CD4-positive, alpha-beta T cell treated with Interleukin-4 for 4 hours (primary cell): Measurements from ENCODE around the gene VGLL4.
"Not testable (repeated sequence)": the region's sequence is repeated elsewhere in the genome, so short reads cannot be mapped to it uniquely, and the experiment has no call there.

Experiments used
- DNase-seq: peaks from one replicate; pipeline ENCODE4 v3.0.0-alpha.2; 2020

Gene VGLL4

DNA sequence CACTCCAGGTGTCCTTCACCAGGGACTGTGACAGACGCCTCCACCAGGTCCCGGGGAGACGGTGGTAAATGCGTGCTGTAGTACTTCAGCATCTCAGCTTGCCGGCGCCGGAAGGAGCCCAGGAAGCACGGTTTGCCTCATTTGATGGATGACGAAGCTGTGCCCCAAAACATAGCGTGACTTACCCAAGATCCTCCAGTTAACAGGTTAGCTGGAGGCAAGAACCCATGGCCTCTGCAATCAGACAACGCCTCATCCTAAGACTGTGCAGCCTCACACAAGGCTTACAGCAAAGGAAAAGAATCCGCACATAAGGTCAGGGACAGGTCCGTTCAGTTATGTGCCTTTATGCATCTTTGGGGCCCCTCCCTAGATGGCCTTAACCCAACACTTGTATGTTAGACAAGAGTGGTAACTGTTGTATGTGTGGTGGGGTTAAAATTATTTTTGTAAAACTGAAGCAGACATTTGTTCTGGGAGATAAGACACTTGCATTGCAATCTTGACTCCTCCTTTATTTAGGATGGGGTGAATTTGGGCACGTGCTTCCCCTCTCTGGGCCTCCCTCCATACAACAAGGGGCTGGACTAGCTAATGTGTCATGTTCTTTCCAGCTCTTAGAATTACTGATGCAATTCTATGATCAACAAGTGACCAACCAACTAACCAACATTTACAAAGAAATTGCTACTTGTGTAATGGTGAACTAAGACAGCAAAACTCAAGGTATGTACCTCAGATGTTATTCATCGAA lies 39.4 kb downstream of the VGLL4 start:
- DNase-seq, result no peak

GRCh38 chr3:11603628-11604027 lies 40.1 kb downstream of the VGLL4 start:
- no peak for DNase-seq

- no peak for DNase-seq
These were observed 40.7 kb downstream of the VGLL4 start for GRCh38 chr3:11602886-11603527.

GRCh38 chr3:11602239-11602840 lies 41.4 kb downstream of the VGLL4 start:
- DNase-seq, result no peak

DNA sequence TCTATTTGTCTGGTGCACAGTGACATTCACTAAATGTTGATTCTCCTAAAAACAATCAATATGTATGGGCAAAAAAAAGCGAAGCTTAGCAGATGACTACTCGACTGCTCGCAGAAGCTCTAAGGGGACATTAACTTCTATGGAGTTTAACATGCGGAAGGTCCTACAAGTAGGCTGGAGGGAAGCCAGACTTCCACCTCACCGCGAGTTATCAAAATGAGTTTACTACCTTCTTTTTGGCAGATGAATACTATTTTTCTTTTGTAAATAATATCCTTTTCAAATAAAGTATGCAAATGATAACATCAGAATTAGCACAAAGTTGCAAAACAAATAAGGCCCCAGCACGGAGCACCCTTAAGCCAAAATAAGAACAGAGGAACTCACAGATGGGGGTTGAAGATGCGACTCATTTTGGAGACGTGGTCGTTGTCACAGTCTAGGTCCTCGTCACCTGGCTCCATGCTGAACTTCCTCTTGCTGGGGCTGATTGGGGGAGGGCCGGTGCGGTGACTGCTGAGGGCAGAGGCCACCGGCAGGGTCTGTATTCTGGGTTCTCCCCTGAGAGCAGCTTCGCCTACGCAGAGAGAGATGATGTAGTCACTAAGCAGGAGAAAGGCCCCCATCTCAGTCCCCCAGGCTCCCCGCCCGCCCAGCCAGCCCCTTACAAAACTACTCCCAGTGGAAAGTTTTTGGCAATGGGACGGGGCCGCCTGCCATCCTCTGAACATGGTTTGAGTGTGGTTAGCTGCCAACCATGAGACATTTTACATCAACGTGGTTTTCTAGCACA lies 42.1 kb downstream of the VGLL4 start:
- no peak for DNase-seq

- no peak for DNase-seq
These were observed 43.0 kb downstream of the VGLL4 start for GRCh38 chr3:11600501-11601282.

DNA sequence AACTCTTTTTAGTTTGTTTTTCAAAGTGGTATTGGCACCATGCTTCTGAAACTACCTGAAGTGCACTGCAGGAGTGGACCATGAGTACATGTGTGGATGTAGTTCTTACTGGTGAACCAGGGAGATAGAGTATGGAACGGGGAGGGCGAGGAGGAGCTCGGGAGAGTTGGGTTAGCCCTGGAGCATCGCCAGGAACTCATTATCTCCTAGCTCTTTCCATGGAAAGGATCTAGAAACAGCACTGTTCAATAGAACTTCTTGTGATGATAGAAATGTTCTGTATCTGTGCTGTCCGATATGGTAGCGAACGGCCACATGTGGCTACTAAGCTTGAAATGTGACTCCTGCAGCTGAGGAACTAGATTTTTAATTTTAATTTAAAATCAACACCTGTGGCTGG lies 47.3 kb downstream of the VGLL4 start:
- DNase-seq, result no peak

GRCh38 chr3:11595024-11595423 lies 48.7 kb downstream of the VGLL4 start:
- DNase-seq, result not testable (repeated sequence)

DNA sequence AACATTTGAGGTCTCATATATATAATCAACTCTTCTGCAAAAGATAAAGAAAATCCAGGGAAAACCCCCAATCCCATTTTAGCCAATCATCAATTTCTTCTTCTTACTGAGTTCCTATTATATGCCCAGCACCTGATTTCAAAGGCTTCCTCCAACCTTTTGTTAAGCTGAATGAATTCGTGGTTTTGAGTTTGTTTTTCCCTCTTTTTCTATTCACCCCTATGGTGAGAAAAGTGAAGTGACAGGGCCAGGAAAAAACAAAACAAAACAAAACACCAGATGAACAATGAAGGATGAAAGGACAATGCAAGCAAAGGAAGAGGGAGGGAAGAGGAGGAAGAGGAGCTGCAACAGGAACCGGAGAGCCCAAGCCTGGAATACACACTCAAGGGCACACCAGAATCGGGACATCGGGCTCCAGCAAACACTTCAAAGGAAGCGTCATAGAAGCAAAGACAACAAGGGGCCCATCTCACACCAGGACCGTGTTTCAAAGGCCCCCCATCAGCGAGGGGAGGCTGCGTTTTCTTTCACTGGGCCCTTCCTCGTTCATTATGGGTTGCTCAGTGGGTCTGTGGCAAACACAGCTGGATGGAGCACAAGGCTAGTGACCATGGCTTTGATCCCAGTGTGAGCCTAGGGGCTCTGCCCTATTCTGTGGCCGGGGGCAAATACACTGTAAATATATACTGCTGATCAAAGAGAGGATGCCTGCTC lies 50.2 kb downstream of the VGLL4 start:
- DNase-seq, result no peak

DNA sequence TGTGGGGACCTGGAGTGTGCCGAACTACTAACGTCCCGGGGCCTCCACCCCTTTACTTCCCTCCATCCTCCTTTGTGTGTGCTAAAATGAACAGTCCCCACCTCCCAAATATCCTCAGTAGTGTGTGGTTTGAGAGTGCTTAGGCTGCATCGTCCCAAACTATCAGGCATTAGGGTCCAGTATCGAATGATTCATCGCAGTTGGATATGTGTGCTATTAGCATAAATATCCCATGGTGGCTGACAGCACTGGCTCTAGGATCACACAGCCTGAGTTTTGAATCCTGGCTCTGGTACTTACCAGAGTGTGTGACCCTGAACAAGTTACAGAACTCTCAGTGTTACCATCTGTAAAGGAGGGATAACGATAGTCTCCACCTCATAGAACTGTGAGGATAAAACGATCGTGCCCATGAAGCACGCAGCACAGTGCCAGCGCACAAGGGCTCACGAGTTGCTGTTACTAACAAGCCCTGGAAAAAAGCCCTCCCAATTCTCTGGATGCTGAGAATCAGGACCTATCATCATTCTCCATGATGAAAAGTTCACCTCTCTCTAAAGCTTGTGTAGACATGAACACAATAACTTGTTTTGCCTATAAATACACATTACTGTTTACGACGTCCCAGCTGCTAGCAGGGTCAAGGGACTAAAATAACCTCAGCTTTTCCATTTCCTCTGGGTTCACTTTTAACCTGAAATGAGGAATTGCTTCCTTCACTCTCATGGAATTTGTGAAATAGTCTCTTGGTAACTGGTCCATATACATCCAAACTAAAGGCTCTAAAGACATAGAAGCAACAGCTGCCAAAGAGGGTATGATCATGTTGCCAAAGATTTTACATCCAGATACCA lies 51.0 kb downstream of the VGLL4 start:
- DNase-seq, result no peak

DNA sequence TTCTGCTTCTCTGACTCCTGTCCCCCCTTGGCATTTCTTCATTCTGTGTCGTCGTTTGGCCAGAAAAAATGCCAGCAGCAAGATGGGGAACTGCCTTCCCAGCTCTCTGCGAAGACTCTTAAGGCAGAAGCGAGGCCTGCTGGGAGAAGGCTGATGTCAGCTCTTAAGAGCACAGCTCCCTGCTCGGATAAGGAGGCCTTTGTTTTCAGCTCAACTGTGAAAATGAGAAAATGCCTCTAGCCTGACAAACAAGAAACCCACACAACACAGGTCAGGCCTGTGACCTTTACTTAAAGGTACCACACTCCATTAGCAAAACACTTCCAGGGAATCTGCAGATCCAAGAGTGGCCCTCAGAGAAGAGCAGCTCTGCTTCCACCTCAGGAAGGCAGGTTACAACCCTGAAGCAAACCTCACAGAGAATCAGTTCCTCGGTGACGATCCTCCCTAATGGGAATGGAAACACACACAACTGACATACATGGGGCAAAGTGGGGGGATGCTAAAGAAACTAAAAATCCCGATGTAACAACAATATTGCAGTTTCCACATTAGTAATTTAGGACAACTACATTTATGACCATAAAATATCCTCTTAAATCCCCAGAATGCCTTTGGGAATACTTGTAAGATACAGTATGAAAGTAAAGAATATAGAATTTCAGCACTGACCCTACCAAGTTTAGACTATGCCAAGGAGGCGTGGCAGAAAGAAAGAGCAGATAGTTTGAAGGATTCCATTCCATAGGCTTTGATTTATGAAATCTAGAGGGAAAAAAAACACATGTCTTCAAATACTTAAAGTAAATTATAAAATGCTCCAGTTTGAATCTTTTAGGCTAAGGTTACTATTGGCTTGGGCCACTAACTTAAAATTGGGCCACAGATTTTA lies 52.1 kb downstream of the VGLL4 start:
- no peak for DNase-seq

DNA sequence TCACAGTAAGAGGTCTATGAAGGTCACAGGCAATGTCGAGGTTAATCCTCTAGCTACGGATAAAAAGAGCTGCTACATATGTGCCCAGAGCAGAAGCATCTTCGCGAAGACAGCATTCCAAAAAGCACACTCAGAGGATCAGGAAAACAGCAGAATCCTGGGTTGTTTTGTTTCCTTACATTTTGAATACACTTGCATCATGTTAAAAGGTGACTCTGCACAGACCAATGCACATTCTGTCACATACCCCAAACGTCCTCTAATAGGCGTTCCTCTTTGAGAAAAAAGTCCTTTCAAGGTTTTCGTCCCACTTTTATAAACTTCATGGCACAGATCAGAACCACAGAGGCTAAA lies 52.7 kb downstream of the VGLL4 start:
- DNase-seq, result no peak

GRCh38 chr3:11589706-11590105 lies 54.0 kb downstream of the VGLL4 start:
- DNase-seq, result no peak

- DNase-seq, result no peak
These were observed 55.0 kb downstream of the VGLL4 start for GRCh38 chr3:11588755-11589154.

GRCh38 chr3:11588338-11588737 lies 55.4 kb downstream of the VGLL4 start:
- DNase-seq, result no peak

DNA sequence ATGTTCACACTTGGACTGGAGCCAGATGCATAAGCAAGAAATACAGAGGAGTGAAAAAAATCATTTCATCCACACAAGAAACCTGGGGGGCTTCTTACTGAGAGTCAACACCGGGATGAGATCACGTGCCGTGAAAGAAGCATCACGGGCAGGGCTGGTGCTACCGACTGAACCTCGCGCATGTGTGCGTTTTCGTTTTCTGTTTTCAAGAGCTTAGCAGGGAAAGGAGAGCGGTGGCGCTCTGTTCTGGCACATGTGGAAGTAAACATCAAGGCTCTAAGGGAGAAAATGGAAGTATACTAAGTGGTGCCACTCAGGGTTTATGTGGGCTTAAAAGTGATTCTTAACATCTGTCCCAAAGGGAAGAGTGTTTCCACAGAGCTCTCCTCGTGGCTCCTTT lies 55.9 kb downstream of the VGLL4 start:
- DNase-seq, result no peak

DNA sequence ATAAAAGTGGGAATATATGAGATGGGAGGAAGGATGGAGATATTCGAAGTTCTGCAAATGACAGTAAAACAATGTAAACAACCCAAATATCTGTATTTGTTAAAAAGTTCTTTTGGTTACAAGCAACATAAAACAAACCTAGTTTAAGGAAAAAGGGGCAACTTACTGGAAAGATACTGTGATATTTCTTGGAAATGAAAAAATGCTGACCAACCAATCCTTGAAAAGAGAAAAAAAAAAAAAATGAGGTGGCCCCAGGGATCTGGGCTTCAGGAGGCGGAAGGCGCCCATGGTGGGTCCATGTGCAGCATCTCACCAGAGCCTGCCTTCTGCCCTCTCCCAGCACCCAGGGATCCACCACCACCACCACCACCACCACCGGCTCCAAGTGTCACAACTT lies 59.1 kb downstream of the VGLL4 start:
- no peak for DNase-seq

DNA sequence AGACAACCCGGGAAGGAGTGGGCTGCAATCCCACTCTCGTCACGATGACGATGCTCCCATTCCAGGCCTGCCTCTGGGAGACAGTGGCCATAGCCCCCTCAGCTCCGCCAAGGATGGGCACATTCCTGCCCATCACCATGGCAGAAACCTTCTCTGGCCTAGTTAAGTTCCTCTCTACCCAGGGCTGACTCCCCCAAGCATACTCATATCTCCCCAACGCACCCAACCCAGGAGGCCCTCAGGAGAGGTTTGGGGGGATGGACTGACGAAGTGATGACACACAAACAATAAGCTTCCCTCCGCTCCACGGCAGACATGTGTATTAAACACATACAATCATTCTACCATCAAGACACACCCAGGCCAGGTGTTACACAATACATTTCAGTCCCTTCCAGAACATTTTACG lies 60.1 kb downstream of the VGLL4 start:
- no peak for DNase-seq

DNA sequence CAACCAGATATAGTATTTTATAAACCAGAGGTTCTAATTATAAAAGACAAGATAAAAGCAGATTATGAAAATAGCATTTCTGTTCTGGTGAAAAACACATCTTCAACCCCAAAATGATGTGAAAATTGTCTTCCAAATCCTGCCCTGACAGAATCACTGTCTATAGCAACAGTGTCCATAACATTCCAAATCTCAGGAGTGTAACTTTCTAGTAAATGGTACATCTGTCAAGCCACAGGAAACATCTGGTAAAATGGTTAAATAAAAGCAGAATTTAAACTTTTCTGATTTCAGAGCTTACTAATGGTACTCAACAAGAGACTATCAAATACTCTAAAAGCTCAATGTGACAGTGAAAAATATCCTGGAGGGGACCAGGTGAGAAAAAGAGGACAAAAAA lies 60.5 kb downstream of the VGLL4 start:
- no peak for DNase-seq
